ENCODE results near the gene PKIG. TPM values are rescaled to one million over a fixed set of nuclear protein-coding genes. Genes with fewer than 3 reads are reported as not detected.

Gene PKIG
- total and polyA plus RNA-seq, 2 of the 8 experiments (the other 6 are each of a cell fraction or from before 2014, with no cell fraction given) = 26.7 to 34.3 TPM

- Histone ChIP-seq H3K36me3 (ENCODE audit: control insufficient read depth in 2 of 4, insufficient read depth in 4 of 4, low read length in 3 of 4) (peaks cover 4 to 10% (median 7%) of the 10 kb centered on the region in 4 experiments; a peak in 5 of 8 replicates), H3K23me2 (ENCODE audit: low read depth, low read length) (no peaks in the 10 kb centered on the region), H3K4me1 (replicated peaks in 1 of 4; ENCODE audit: control insufficient read depth in 3 of 4, insufficient read depth in 4 of 4, low read length in 3 of 4) (peaks cover 0 to 5% (median 2%) of the 10 kb centered on the region in 4 experiments; a peak in 2 of 7 replicates), H4K8ac (ENCODE audit: extremely low read depth, insufficient read depth, low read length) (no peak overlapping the region), H3K27ac (ENCODE audit: low read depth, low read length) (no peak overlapping the region), H4K91ac (replicated peaks; ENCODE audit: insufficient read length, low read length) (no peak overlapping the region), H3K79me1 (ENCODE audit: low read depth, low read length) (no peaks in the 10 kb centered on the region), H2BK15ac (ENCODE audit: low read length) (no peak overlapping the region), H3K79me2 (ENCODE audit: control insufficient read depth in 1 of 2, insufficient read depth in 2 of 2, low read length in 2 of 2) (no peaks in the 10 kb centered on the region), H3K4me2 (ENCODE audit: insufficient read depth in 1 of 2, low read depth in 2 of 2, low read length in 2 of 2) (no peak overlapping the region), H2BK120ac (replicated peaks; ENCODE audit: low read depth, low read length) (no peak overlapping the region), H2BK5ac (ENCODE audit: low read depth, low read length) (no peak overlapping the region), H3K9ac (replicated peaks in 1 of 4; ENCODE audit: extremely low read depth in 1 of 4, low read depth in 3 of 4, low read length in 3 of 4) (no peak overlapping the region), H3K56ac (replicated peaks; ENCODE audit: insufficient read length, low read depth, low read length) (no peak overlapping the region), H3K18ac (ENCODE audit: extremely low read depth, low read length) (no peak overlapping the region), H2BK12ac (ENCODE audit: low read depth, low read length) (no peak overlapping the region), H2AK5ac (ENCODE audit: low read depth, low read length) (no peak overlapping the region), H3K27me3 (replicated peaks in 1 of 4; ENCODE audit: control insufficient read depth in 3 of 4, extremely low read depth in 1 of 4, insufficient read depth in 3 of 4, low read length in 3 of 4) (peaks cover 0 to 3% (median 0%) of the 10 kb centered on the region in 4 experiments; a peak in 2 of 7 replicates), H3K23ac (ENCODE audit: insufficient read length) (no peak overlapping the region), H4K20me1 (replicated peaks in 1 of 2; ENCODE audit: control insufficient read depth in 1 of 2, insufficient read depth in 2 of 2, low read length in 2 of 2) (peaks cover 3 to 7% of the 10 kb centered on the region in 2 experiments), H2AFZ (ENCODE audit: low read length) (no peak overlapping the region), H4K5ac (ENCODE audit: insufficient read length, low read depth, low read length) (no peak overlapping the region), H3K9me3 (ENCODE audit: insufficient read depth in 2 of 2, low read depth in 1 of 2, low read length in 1 of 2) (no peaks in the 10 kb centered on the region), H3K4me3 (ENCODE audit: extremely low read depth in 1 of 4, insufficient read depth in 2 of 4, low read depth in 3 of 4, low read length in 4 of 4) (no peak overlapping the region), H3K14ac (ENCODE audit: insufficient read length) (no peak overlapping the region), H2BK20ac (ENCODE audit: low read length) (no peak overlapping the region), H3K4ac (replicated peaks; ENCODE audit: insufficient read length, low read depth, low read length) (no peak overlapping the region)
- FAIRE-seq (no peak), DNase-seq (ENCODE audit: low read depth in 1 of 2, low spot score in 2 of 2) (no peak)
- WGBS, 2 experiments (ENCODE audit: extremely low coverage in 1 of 2, insufficient coverage in 1 of 2, insufficient read length in 1 of 2, insufficient replicate concordance in 2 of 2, low coverage in 1 of 2, low lambda C conversion rate in 2 of 2, missing lambda C conversion rate in 1 of 2) = 95% methylated on average over 17 of the region's 19 CpGs; no CpG with 5 or more reads in 1 of the 2 experiments
- TF ChIP-seq BRCA1 (IDR thresholded peaks at IDR 0.05; ENCODE audit: low read depth, low read length) (no peak), RNF2 (IDR thresholded peaks at IDR 0.05; ENCODE audit: borderline replicate concordance, low read depth, low read length, missing control alignments, poor library complexity, severe bottlenecking) (no peak), RFX5 (IDR thresholded peaks at IDR 0.05; ENCODE audit: borderline replicate concordance, low read depth, low read length) (no peak), TCF12 (IDR thresholded peaks at IDR 0.05; ENCODE audit: low read depth, low read length) (no peak)
- TF ChIP-seq, protein P1, sequence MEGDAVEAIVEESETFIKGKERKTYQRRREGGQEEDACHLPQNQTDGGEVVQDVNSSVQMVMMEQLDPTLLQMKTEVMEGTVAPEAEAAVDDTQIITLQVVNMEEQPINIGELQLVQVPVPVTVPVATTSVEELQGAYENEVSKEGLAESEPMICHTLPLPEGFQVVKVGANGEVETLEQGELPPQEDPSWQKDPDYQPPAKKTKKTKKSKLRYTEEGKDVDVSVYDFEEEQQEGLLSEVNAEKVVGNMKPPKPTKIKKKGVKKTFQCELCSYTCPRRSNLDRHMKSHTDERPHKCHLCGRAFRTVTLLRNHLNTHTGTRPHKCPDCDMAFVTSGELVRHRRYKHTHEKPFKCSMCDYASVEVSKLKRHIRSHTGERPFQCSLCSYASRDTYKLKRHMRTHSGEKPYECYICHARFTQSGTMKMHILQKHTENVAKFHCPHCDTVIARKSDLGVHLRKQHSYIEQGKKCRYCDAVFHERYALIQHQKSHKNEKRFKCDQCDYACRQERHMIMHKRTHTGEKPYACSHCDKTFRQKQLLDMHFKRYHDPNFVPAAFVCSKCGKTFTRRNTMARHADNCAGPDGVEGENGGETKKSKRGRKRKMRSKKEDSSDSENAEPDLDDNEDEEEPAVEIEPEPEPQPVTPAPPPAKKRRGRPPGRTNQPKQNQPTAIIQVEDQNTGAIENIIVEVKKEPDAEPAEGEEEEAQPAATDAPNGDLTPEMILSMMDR (IDR thresholded peaks at IDR 0.05; ENCODE audit: control extremely low read depth in 1 of 3, insufficient read depth in 1 of 3, low read depth in 1 of 3, low read length in 3 of 3) = no peak
- ChIA-PET POLR2A (ENCODE audit: partially characterized antibody) (no interaction called here), CTCF (ENCODE audit: partially characterized antibody) (interaction anchor here (0.6 to 0.7 kb wide), 2 partner anchors 61 to 509 kb away, joined by 3 read pairs; no protein-coding TSS in a partner anchor)
These were observed 40.3 kb downstream of the PKIG start for GRCh38 chr20:44622501-44623270.
